Measurements from ENCODE around the gene CHRNA1.

CHRNA1 gene

DNA sequence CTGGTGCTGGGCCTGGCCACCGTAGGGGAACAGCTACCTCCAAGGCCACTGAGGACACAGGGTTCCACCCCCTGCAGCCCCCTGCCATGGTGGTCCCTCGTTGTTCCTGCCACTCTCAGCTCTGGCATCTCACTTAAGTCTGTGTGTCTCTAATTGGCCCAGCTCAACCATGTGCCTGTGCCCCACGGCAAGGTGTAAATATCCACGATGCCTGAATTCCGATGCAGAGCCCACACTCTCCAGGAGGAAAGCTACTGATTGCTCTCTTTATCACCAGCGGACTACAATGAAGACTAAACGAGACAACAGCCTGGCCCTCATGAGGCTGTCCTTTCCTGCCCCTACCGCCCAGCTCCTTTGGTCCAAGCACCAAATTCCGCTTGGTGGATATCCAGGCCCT, 17.0 kb upstream of the CHRNA1 start:
- DNase-seq, result no peak

GRCh38 chr2:174780856-174781255, 16.6 kb upstream of the CHRNA1 start:
- DNase-seq, result no peak

- no peak for DNase-seq
Measured at GRCh38 chr2:174780191-174780840, 16.0 kb upstream of the CHRNA1 start.

DNA sequence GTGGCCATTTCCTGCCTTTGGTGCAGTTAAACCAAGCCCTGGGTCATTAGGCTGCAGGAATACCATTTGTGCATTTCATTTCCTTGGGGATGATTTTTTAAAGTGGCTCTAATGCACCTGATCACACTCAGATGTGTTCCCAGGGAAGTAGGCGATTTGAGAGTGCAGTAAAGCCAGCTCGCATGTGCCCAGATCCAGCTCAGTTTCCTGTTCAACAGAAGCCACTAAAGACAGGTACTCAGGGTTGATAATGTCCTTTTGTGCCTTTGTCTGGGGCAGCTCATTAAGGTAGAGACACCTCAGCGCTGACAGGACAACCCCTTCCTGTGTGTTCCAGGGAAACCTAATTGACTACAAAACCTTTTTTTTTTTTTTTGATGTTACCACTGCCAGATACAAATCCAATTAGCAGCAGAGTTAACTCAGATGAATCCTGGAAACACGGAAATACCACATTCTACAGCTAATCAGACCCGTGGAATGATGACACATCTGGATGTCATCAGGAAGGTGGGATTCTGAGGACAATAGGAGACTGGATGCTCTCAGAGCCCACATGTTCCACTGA, 15.2 kb upstream of the CHRNA1 start:
- peak; percentile 91 for DNase-seq

- DNase-seq, result peak; percentile 90
Measured at GRCh38 chr2:174778085-174778981, 14.1 kb upstream of the CHRNA1 start.

- peak; percentile 65 for DNase-seq
Measured at GRCh38 chr2:174777347-174778084, 13.2 kb upstream of the CHRNA1 start.

DNA sequence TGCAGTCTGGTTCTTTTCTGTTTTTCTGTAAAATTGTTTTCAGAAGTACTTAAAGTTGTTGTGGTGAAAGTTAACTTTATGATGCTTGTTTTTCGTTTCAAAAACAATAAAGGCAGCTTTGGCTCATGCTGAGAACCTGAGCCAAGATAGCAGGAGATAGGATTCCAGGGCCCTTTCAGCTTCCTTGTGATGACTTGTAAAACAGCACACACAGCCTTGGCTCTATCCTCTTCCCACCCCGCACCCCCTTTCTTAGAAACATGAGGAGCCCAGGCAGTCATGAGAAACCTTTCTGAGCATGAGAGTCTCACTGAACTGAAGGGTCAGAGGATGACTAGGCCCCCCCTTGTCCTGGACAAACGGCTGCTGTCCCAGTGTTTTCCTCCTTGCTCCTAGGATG, 12.4 kb upstream of the CHRNA1 start:
- no peak for DNase-seq

DNA sequence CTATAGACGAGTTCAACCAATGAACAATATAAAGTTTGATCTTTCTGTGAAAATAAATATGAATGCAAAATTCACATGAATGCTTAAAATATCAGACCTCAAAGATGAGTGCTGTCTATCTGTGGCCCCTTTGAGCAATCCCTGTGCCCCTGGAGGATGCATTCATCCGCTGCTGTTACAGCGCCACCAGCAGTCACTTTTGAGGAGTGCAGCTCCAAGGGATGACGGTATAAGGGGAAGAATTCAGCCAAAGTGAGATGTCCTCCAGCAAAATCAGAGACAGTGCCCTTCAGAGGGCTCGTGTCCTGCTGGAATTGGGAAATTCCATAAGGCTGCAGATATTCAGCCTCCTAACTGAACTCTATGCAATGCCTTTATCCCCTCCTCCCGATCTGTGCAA, 12.0 kb upstream of the CHRNA1 start:
- no peak for DNase-seq

GRCh38 chr2:174775571-174775980, 11.3 kb upstream of the CHRNA1 start:
- no peak for DNase-seq

- no peak for DNase-seq
Measured at GRCh38 chr2:174774886-174775285, 10.6 kb upstream of the CHRNA1 start.

DNA sequence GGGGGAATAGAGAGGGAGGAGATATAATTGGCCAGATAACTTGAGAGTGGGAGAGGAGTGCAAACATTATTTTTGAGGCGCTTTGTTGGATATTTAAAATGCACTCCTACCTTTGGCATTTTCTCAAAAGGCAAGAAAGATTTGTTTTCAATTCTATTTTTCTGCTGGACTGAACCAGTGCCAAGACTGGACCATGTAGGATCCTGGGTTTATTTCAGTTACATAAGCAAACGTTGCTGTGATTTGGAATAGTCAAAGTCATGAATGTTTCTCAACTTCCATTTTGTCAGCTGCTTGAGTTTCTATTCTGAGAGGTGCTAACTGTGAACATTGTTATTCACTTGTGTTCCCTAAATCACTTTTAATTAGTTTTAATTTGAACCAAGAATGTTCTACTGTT, 8.9 kb upstream of the CHRNA1 start:
- no peak for DNase-seq

GRCh38 chr2:174772472-174772801, 8.2 kb upstream of the CHRNA1 start:
- no peak for DNase-seq

GRCh38 chr2:174771631-174772471, 7.6 kb upstream of the CHRNA1 start:
- peak; percentile 81 for DNase-seq

GRCh38 chr2:174771136-174771535, 6.9 kb upstream of the CHRNA1 start:
- no peak for DNase-seq

- DNase-seq, result no peak
Measured at GRCh38 chr2:174768557-174768956, 4.3 kb upstream of the CHRNA1 start.

- DNase-seq, result no peak
Measured at GRCh38 chr2:174766271-174766670, 2.0 kb upstream of the CHRNA1 start.

DNA sequence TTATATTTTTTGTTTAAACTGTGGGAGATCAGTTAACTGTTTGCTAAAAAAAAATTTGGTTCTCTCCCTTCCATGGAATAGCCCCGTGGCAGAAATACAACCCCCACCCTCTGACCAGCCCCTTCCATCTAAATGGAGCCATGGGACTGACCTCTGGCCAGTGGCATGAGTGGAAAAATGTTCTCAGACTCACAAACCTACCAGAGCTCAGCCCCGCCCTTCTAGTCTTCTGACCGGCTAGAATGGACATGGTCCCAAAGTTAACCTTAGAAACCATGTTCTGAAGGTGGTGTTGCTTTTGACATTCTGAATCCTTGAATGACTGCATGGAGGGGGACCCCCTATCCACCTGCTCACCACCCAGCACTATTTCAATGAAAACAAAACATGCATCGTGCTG, 1.3 kb upstream of the CHRNA1 start:
- DNase-seq, result no peak

DNA sequence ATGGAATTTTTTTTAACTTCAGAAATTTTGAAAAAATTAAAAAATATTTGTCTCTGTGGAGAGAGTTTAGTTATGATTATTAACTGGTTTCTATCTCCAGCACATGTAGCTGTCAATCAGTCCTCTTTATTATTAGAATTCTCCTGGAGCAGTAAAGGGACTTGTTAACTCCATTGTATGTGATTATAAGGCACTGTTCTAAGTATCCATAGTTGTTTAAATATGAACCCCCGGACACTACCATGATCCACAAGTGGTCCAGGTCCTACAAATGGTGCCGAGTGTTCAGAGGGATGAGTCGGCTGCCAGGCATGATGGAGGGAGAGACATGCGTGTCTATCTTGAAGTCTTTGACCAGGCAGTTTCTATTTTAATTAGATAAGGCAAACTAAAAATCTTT, 492 bp downstream of the CHRNA1 start:
- no peak for DNase-seq

GRCh38 chr2:174762464-174762863, 1.8 kb downstream of the CHRNA1 start:
- no peak for DNase-seq

DNA sequence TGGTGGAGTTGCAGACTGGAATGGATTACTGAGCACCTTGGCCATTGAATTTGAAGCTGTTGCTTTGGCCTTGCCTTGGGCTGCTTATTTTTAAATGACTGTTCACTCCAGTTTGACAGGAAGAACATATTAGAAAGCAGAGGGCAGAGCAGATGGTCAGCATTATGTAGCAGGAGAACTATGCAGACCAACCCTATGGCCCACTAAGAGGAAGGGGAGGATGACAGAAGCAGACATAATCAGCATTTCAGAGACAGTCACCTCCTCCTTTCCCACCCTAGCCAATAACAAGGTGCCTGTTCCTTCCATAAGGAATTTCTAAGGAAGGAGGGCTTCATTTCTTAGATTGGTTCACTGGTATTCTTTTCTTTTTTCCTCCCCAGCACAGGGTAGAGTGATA, 2.4 kb downstream of the CHRNA1 start:
- no peak for DNase-seq

DNA sequence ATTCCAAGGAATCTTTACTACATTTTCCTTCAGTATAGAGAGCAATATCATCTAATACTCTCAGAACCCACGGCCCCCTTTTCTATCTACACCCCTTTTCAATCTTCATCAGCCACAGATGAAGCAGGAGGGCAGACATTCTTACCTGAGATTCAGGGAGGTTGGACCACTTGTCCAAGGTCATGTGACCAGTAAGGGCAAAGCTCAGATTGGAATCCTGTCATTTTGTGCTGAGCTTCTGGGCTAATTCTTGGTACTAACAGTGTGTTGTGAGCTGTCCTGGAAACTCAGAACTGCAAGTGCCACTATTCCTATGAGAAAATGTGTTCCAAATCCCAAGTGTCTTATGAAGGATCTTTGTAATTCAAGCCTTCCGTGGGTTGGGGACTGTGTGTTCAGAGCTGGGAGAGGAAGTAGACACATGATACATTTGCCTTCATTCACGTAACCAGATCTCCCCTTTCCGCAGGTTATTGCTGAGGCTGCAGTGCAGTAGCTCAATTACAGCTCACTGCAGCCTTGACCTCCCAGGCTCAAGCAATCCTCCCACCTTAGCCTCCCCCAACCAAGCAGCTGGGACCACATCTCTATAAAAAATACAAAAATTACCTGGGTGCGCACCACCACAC, 3.3 kb downstream of the CHRNA1 start:
- no peak for DNase-seq

Measured in fibroblast of skin of right quadriceps (primary cell).